Skeletal muscle satellite cell (primary cell): ENCODE results near the gene TRIM67.
"Not testable (repeated sequence)": the region's sequence is repeated elsewhere in the genome, so short reads cannot be mapped to it uniquely, and the experiment has no call there.

ENCODE experiments used
- H3K27me3 ChIP-seq: 2 replicates; pipeline ENCODE4 v1.7.0; 2013; ENCODE audit warnings: low read length; ENCODE audit not compliant: control insufficient read depth, insufficient read depth
- H3K36me3 ChIP-seq: 2 replicates; pipeline ENCODE4 v1.7.0; 2013; ENCODE audit warnings: mild to moderate bottlenecking, control low read depth, low read length; ENCODE audit not compliant: insufficient read depth
- H3K4me1 ChIP-seq: 2 replicates; pipeline ENCODE4 v1.7.0; 2013; ENCODE audit warnings: low read length; ENCODE audit not compliant: control insufficient read depth, insufficient read depth
- H3K4me2 ChIP-seq: 2 replicates; pipeline ENCODE4 v1.7.0; 2013; ENCODE audit warnings: mild to moderate bottlenecking, low read length
- H3K4me3 ChIP-seq: 2 replicates; pipeline ENCODE4 v1.7.0; 2013; ENCODE audit warnings: low read length
- H3K9ac ChIP-seq: 2 replicates; pipeline ENCODE4 v1.7.0; 2013; ENCODE audit warnings: mild to moderate bottlenecking, low read depth, low read length, moderate library complexity
- H3K9me3 ChIP-seq: replicated peaks from 2 replicates; pipeline ENCODE4 v1.7.0; 2013; ENCODE audit warnings: mild to moderate bottlenecking, control low read depth, low read length

Gene TRIM67

GRCh38 chr1:231212301-231212700 lies 50.4 kb downstream of the TRIM67 start:
- not testable (repeated sequence) for H3K9ac ChIP-seq, H3K4me2 ChIP-seq, H3K36me3 ChIP-seq, H3K9me3 ChIP-seq, H3K4me1 ChIP-seq, H3K4me3 ChIP-seq
- H3K27me3 ChIP-seq = peaks cover 43% of the 10 kb centered on the region

- peaks cover 54% of the 10 kb centered on the region for H3K27me3 ChIP-seq
- no peak overlapping the region for H3K4me2 ChIP-seq
- H3K4me3 ChIP-seq = no peak overlapping the region
- no peaks in the 10 kb centered on the region for H3K36me3 ChIP-seq
- H3K9ac ChIP-seq = no peak overlapping the region
- H3K9me3 ChIP-seq = no peaks in the 10 kb centered on the region
- no peaks in the 10 kb centered on the region for H3K4me1 ChIP-seq
Observed at GRCh38 chr1:231213831-231214573, 52.1 kb downstream of the TRIM67 start.

GRCh38 chr1:231214918-231215680 lies 53.2 kb downstream of the TRIM67 start:
- Histone ChIP-seq H3K9ac (no peak overlapping the region), H3K27me3 (peaks cover 54% of the 10 kb centered on the region), H3K4me1 (no peaks in the 10 kb centered on the region), H3K4me2 (no peak overlapping the region), H3K36me3 (no peaks in the 10 kb centered on the region), H3K4me3 (no peak overlapping the region), H3K9me3 (no peaks in the 10 kb centered on the region)

- no peaks in the 10 kb centered on the region for H3K9me3 ChIP-seq
- H3K36me3 ChIP-seq = no peaks in the 10 kb centered on the region
- no peak overlapping the region for H3K4me3 ChIP-seq
- H3K4me2 ChIP-seq = no peak overlapping the region
- no peaks in the 10 kb centered on the region for H3K4me1 ChIP-seq
- peaks cover 54% of the 10 kb centered on the region for H3K27me3 ChIP-seq
- no peak overlapping the region for H3K9ac ChIP-seq
Observed at GRCh38 chr1:231215681-231216385, 54.0 kb downstream of the TRIM67 start.

- no peaks in the 10 kb centered on the region for H3K36me3 ChIP-seq
- no peak overlapping the region for H3K9ac ChIP-seq
- H3K4me2 ChIP-seq = no peak overlapping the region
- no peak overlapping the region for H3K4me3 ChIP-seq
- H3K27me3 ChIP-seq = peaks cover 54% of the 10 kb centered on the region
- no peaks in the 10 kb centered on the region for H3K9me3 ChIP-seq
- no peaks in the 10 kb centered on the region for H3K4me1 ChIP-seq
Observed at GRCh38 chr1:231216498-231216897, 54.6 kb downstream of the TRIM67 start.

GRCh38 chr1:231217056-231217455 lies 55.2 kb downstream of the TRIM67 start:
- Histone ChIP-seq H3K4me2 (no peak overlapping the region), H3K4me1 (no peaks in the 10 kb centered on the region), H3K27me3 (peaks cover 54% of the 10 kb centered on the region), H3K4me3 (no peak overlapping the region), H3K36me3 (no peaks in the 10 kb centered on the region), H3K9ac (no peak overlapping the region), H3K9me3 (no peaks in the 10 kb centered on the region)

GRCh38 chr1:231218078-231218477 lies 56.2 kb downstream of the TRIM67 start:
- Histone ChIP-seq H3K4me2 (no peak overlapping the region), H3K27me3 (peaks cover 45% of the 10 kb centered on the region)

GRCh38 chr1:231219422-231220401 lies 57.9 kb downstream of the TRIM67 start:
- Histone ChIP-seq H3K4me3 (no peak overlapping the region), H3K9me3 (no peaks in the 10 kb centered on the region), H3K4me1 (no peaks in the 10 kb centered on the region), H3K9ac (no peak overlapping the region), H3K4me2 (no peak overlapping the region), H3K36me3 (peaks cover 17% of the 10 kb centered on the region), H3K27me3 (peaks cover 37% of the 10 kb centered on the region)

More at GRCh38 chr1:231218078-231218477, 56.2 kb downstream of the TRIM67 start:
- Histone ChIP-seq H3K9ac (no peak overlapping the region), H3K9me3 (no peaks in the 10 kb centered on the region), H3K4me3 (no peak overlapping the region), H3K36me3 (peaks cover 4% of the 10 kb centered on the region), H3K4me1 (no peaks in the 10 kb centered on the region)

GRCh38 chr1:231220801-231221200 lies 58.9 kb downstream of the TRIM67 start:
- no peaks in the 10 kb centered on the region for H3K9me3 ChIP-seq
- H3K9ac ChIP-seq = no peak overlapping the region
- no peaks in the 10 kb centered on the region for H3K4me1 ChIP-seq

GRCh38 chr1:231226156-231226555 lies 64.3 kb downstream of the TRIM67 start:
- Histone ChIP-seq H3K27me3 (no peaks in the 10 kb centered on the region), H3K9me3 (no peaks in the 10 kb centered on the region), H3K4me1 (no peaks in the 10 kb centered on the region), H3K4me3 (no peak overlapping the region), H3K9ac (no peak overlapping the region), H3K36me3 (peaks cover 52% of the 10 kb centered on the region), H3K4me2 (no peak overlapping the region)

More at GRCh38 chr1:231220801-231221200, 58.9 kb downstream of the TRIM67 start:
- Histone ChIP-seq H3K36me3 (peaks cover 27% of the 10 kb centered on the region), H3K27me3 (peaks cover 27% of the 10 kb centered on the region), H3K4me2 (no peak overlapping the region), H3K4me3 (no peak overlapping the region)
